ENCODE data around the gene PIK3CG.

DNA sequence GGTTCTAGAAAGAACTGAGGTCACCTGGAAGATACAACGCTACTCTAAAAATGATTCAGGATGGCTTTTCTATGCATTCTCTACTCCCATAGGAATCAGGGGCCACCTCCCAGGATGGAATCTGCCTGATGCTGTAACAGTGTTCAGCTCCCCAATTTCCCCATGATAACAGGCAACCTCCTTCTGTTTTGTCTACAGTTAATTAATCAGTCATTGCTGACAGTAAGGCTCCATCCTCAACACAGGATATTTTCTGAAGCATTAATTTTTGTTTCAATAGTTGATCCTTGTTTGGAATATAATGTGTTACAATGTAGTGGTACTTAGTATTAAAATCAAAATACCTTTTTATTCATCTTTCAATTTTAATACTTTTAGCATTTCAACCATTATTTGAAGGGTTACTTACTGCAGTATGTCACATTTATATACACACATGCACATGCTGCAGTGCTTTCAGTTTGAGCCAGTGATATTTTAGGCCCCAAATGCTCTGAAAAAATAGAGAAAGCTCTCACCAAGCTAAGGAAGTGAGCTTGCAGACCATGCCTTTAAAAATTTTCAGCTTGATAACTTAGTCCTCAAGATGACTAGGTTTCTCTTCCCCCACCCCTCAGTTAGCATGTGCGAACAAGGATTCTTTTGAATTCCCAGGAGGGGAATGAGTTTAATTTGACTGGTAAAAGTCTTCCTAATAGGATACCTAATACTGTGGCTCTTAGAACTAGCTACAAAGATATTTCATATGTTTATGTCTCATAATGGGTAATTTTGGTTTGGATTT, 592 bp upstream of the PIK3CG start:
- TF ChIP-seq CTCF (IDR thresholded peaks at IDR 0.05) (no peak), POLR2AphosphoS5 (IDR thresholded peaks at IDR 0.05) (no peak), EP300 (IDR thresholded peaks at IDR 0.05) (no peak)

Measured in stomach (tissue), 4 donors.